Stimulated activated CD4-positive, alpha-beta T cell treated with anti-CD3 and anti-CD28 coated beads, TNF-alpha, amount 100 ng/mL, for 48 hours (primary cell): ENCODE results near the gene CTXND2.
A peak's percentile ranks its signal among the peaks of the same experiment; 100 is the strongest.
"Not testable (repeated sequence)": the region's sequence is repeated elsewhere in the genome, so short reads cannot be mapped to it uniquely, and the experiment has no call there.

ENCODE experiments used
- DNase-seq, 3 donors: peaks; one replicate each; pipeline ENCODE4 v3.0.0-alpha.2; 2020; ENCODE audit warnings: low read depth in 3 of 3

The CTXND2 gene

GRCh38 chr1:150887018-150887417 lies at the start of gene CTXND2:
TSS of gene CTXND2 (plus strand) at chr1:150887136. CDS start at chr1:150912315, 25,179 bp downstream.
- no peak for DNase-seq

GRCh38 chr1:150840850-150841249 lies 46.1 kb upstream of the CTXND2 start:
- not testable (repeated sequence) for DNase-seq

- no peak for DNase-seq
Measured at GRCh38 chr1:150841626-150842025, 45.3 kb upstream of the CTXND2 start.

- DNase-seq: no peak
Measured at GRCh38 chr1:150842343-150842742, 44.6 kb upstream of the CTXND2 start.

GRCh38 chr1:150842964-150843363 lies 44.0 kb upstream of the CTXND2 start:
- no peak for DNase-seq

- DNase-seq: no peak
Measured at GRCh38 chr1:150843474-150843873, 43.5 kb upstream of the CTXND2 start.

GRCh38 chr1:150846473-150847146 lies 40.3 kb upstream of the CTXND2 start:
- no peak for DNase-seq

GRCh38 chr1:150850801-150851362 lies 36.1 kb upstream of the CTXND2 start:
- not testable (repeated sequence) for DNase-seq

GRCh38 chr1:150852734-150853133 lies 34.2 kb upstream of the CTXND2 start:
- not testable (repeated sequence) for DNase-seq

GRCh38 chr1:150863724-150864123 lies 23.2 kb upstream of the CTXND2 start:
- DNase-seq: no peak

- DNase-seq: not testable (repeated sequence)
Measured at GRCh38 chr1:150864200-150864599, 22.7 kb upstream of the CTXND2 start.

- no peak for DNase-seq
Measured at GRCh38 chr1:150869683-150870082, 17.3 kb upstream of the CTXND2 start.

GRCh38 chr1:150872572-150872971 lies 14.4 kb upstream of the CTXND2 start:
- DNase-seq: no peak

GRCh38 chr1:150873521-150873920 lies 13.4 kb upstream of the CTXND2 start:
- no peak for DNase-seq

- no peak for DNase-seq
Measured at GRCh38 chr1:150874455-150875196, 12.3 kb upstream of the CTXND2 start.

- DNase-seq: peak in 1 of 3 donors; percentile 12
Measured at GRCh38 chr1:150875197-150876118, 11.5 kb upstream of the CTXND2 start.

- peak in 1 of 3 donors; percentile 16 for DNase-seq
Measured at GRCh38 chr1:150876119-150876454, 10.8 kb upstream of the CTXND2 start.

- DNase-seq: not testable (repeated sequence)
Measured at GRCh38 chr1:150878931-150879330, 8.0 kb upstream of the CTXND2 start.

- DNase-seq: no peak
Measured at GRCh38 chr1:150881331-150882070, 5.4 kb upstream of the CTXND2 start.

- not testable (repeated sequence) for DNase-seq
Measured at GRCh38 chr1:150883121-150883520, 3.8 kb upstream of the CTXND2 start.

- no peak for DNase-seq
Measured at GRCh38 chr1:150888727-150889126, 1.8 kb downstream of the CTXND2 start.
